T-helper 17 cell (primary cell): ENCODE measurements around the gene AP1S1. TPM values are rescaled to one million over a fixed set of nuclear protein-coding genes. Genes with fewer than 3 reads are reported as not detected.

ENCODE experiments used
- ATAC-seq: fragments of 150-1000 bp; cut with Tn5 transposase; 2 replicates; pipeline ENCODE4 v1.10.0; 2021; ENCODE audit warnings: mild to moderate bottlenecking, moderate library complexity
- DNase-seq, 3 donors: peaks; one replicate each; pipeline versions ENCODE4 v3.0.0 to v3.0.0-alpha.2; 2020 to 2021
- H3K9me3 ChIP-seq: one replicate; pipeline ENCODE4 v1.7.0; 2013; ENCODE audit warnings: low read length, mild to moderate bottlenecking; ENCODE audit not compliant: control insufficient read depth, poor library complexity, severe bottlenecking
- H3K27ac Mint-ChIP-seq: one replicate; pipeline ENCODE4 v1.8.0; 2022; ENCODE audit warnings: mild to moderate bottlenecking, moderate library complexity, mixed read lengths
- H3K27me3 Mint-ChIP-seq: one replicate; pipeline ENCODE4 v1.8.0; 2022; ENCODE audit warnings: mixed read lengths
- H3K36me3 Mint-ChIP-seq: one replicate; pipeline ENCODE4 v1.8.0; 2022; ENCODE audit warnings: low read depth, mixed read lengths
- H3K4me1 Mint-ChIP-seq: one replicate; pipeline ENCODE4 v1.8.0; 2022; ENCODE audit warnings: mild to moderate bottlenecking, mixed read lengths
- H3K4me3 Mint-ChIP-seq: one replicate; pipeline ENCODE4 v1.8.0; 2022; ENCODE audit warnings: mild to moderate bottlenecking, moderate library complexity, mixed read lengths
- total RNA-seq, 4 donors: library from RNA in 2 of 4; stranded (reverse) in 2 of 4; gene quantifications; one replicate each; pipeline ENCODE4 v1.2.3 and lab custom pipeline; 2022 to 2026

AP1S1 gene
- total RNA-seq, 2 donors from 2014 or later = 9.7 to 11.7 TPM

DNA sequence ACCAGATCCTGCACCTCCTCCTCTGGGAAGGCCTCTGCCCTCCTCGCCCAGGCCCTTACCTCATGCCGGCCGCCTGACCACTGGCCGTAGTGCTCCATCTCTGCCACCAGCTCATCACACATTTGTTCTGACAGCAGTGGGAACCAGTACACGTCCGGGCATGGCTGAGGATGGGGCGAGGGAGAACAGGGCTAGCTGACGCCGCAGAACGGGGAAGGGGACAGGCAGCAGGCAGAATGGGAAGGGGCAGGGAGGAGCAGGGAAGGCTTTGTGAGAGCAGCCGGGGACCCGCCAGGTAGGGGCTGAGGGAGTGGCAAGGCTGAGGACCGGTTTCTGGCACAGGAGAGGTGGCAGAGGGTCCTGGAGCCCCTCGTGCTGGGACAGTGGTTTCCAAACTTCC, 54.5 kb downstream of the AP1S1 start:
- H3K9me3 ChIP-seq = no peaks in the 10 kb centered on the region
- no peak overlapping the region for H3K27ac Mint-ChIP-seq
- H3K36me3 Mint-ChIP-seq = peaks cover 7% of the 10 kb centered on the region
- ATAC-seq (no peak), DNase-seq (no peak)
- H3K4me1 Mint-ChIP-seq = peaks cover 4% of the 10 kb centered on the region
- H3K4me3 Mint-ChIP-seq = no peak overlapping the region
- no peaks in the 10 kb centered on the region for H3K27me3 Mint-ChIP-seq

DNA sequence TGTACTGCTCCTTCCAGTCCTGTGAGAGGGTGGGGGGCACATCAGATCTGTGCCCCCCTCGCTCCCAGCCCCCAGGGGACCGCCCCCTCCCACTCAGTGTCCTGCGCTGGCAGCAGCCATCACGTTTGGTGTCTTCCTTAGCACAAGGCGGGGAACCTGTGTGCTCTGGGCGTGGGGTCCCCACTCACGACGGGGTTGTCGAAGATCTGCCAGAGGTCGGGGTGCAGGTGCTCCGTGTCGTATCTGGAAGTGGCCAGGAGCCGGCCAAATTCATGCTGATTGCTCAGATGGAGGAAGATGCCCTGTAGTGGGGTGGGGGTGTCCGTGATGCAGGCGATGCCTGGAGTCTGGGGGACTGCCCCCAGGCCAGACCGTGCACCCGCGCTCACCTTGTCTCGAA, 55.9 kb downstream of the AP1S1 start:
- no peak overlapping the region for H3K4me3 Mint-ChIP-seq
- ATAC-seq (no peak), DNase-seq (no peak)
- H3K4me1 Mint-ChIP-seq = peaks cover 3% of the 10 kb centered on the region
- no peaks in the 10 kb centered on the region for H3K27me3 Mint-ChIP-seq
- H3K27ac Mint-ChIP-seq = no peak overlapping the region
- peaks cover 6% of the 10 kb centered on the region for H3K36me3 Mint-ChIP-seq
- H3K9me3 ChIP-seq = no peaks in the 10 kb centered on the region

Other genes starting within 250 kb of the AP1S1 start
- gene MUC3A, start 204.9 kb upstream of the AP1S1 start, total RNA-seq = not detected
- gene MUC12, start 184.9 kb upstream of the AP1S1 start, total RNA-seq = 1 to 10 TPM in 1 of 2 donors, not detected in 1; 1.1 TPM
- not detected for gene MUC17, start 134.4 kb upstream of the AP1S1 start, total RNA-seq
- gene TRIM56, start 69.0 kb upstream of the AP1S1 start, total RNA-seq = 10 to 100 TPM; 38.4 to 46.6 TPM
- 1 to 10 TPM in 1 of 2 donors, under 1 TPM in 1; 0.32 to 2.5 TPM for gene SERPINE1, start 27.4 kb upstream of the AP1S1 start, total RNA-seq
- not detected for gene VGF, start 11.1 kb downstream of the AP1S1 start, total RNA-seq
- not detected for gene NAT16, start 25.8 kb downstream of the AP1S1 start, total RNA-seq
- not detected for gene MOGAT3, start 46.6 kb downstream of the AP1S1 start, total RNA-seq
- 10 to 100 TPM; 39.0 to 44.7 TPM for gene PLOD3, start 63.1 kb downstream of the AP1S1 start, total RNA-seq
- gene ZNHIT1, start 63.7 kb downstream of the AP1S1 start, total RNA-seq = 10 to 100 TPM; 38.7 to 42.4 TPM
- 10 to 100 TPM; 17.3 to 23.0 TPM for gene CLDN15, start 83.3 kb downstream of the AP1S1 start, total RNA-seq
- 10 to 100 TPM; 80.5 to 90.7 TPM for gene FIS1, start 90.6 kb downstream of the AP1S1 start, total RNA-seq
- gene IFT22, start 167.3 kb downstream of the AP1S1 start, total RNA-seq = 1 to 10 TPM; 5.2 to 6.0 TPM
- gene COL26A1, start 208.4 kb downstream of the AP1S1 start, total RNA-seq = not detected